HG03342 (cell line): ENCODE data around the gene H2BK1.
A peak's percentile ranks its signal among the peaks of the same experiment; 100 is the strongest.

Experiments
- ATAC-seq: cut with Tn5 transposase; IDR thresholded peaks from one replicate; pipeline ENCODE4 v1.9.1; 2021; ENCODE audit warnings: mild to moderate bottlenecking, moderate library complexity; ENCODE audit not compliant: unreplicated experiment

The H2BK1 gene

GRCh38 chr7:151179946-151180345 lies 30.3 kb downstream of the H2BK1 start:
- ATAC-seq: no peak

GRCh38 chr7:151179287-151179860 lies 30.9 kb downstream of the H2BK1 start:
- no peak for ATAC-seq

- ATAC-seq: no peak
These were observed 31.5 kb downstream of the H2BK1 start for GRCh38 chr7:151178831-151179230.

- no peak for ATAC-seq
These were observed 32.1 kb downstream of the H2BK1 start for GRCh38 chr7:151178236-151178635.

- ATAC-seq: no peak
These were observed 33.0 kb downstream of the H2BK1 start for GRCh38 chr7:151177310-151177709.

GRCh38 chr7:151176401-151176800 lies 33.9 kb downstream of the H2BK1 start:
- ATAC-seq: no peak

GRCh38 chr7:151175793-151176311 lies 34.4 kb downstream of the H2BK1 start:
- ATAC-seq: no peak

- ATAC-seq: no peak
These were observed 35.1 kb downstream of the H2BK1 start for GRCh38 chr7:151175047-151175792.

- no peak for ATAC-seq
These were observed 35.8 kb downstream of the H2BK1 start for GRCh38 chr7:151174246-151175046.

- no peak for ATAC-seq
These were observed 36.7 kb downstream of the H2BK1 start for GRCh38 chr7:151173386-151174245.

GRCh38 chr7:151172273-151173141 lies 37.8 kb downstream of the H2BK1 start:
- peak; percentile 81 for ATAC-seq

GRCh38 chr7:151168787-151169162 lies 41.5 kb downstream of the H2BK1 start:
- ATAC-seq: no peak

GRCh38 chr7:151168003-151168786 lies 42.1 kb downstream of the H2BK1 start:
- peak; percentile 48 for ATAC-seq

GRCh38 chr7:151167197-151167961 lies 42.9 kb downstream of the H2BK1 start, which contains the start of gene GBX1:
TSS of gene GBX1 (minus strand) at chr7:151167694. CDS start at chr7:151167548, 146 bp downstream.
- ATAC-seq: no peak

GRCh38 chr7:151166629-151167196 lies 43.6 kb downstream of the H2BK1 start:
- ATAC-seq: no peak

GRCh38 chr7:151161757-151162156 lies 48.5 kb downstream of the H2BK1 start:
- ATAC-seq: no peak
